ENCODE data around the gene AMOT.

The AMOT gene

GRCh38 chrX:112731793-112732192, 108.8 kb downstream of the AMOT start:
- no peak for DNase-seq

All from DMS 273 treated with DMSO at 0.1 percent for 48 hours (cell line).